Effector CD8-positive, alpha-beta T cell (primary cell): ENCODE measurements around the gene COL23A1.
"Not testable (repeated sequence)": the region's sequence is repeated elsewhere in the genome, so short reads cannot be mapped to it uniquely, and the experiment has no call there.

Experiments
- DNase-seq: peaks from one replicate; lab custom pipeline; 2025; lab: John Stamatoyannopoulos, UW

COL23A1 gene

GRCh38 chr5:178504340-178504960 lies 85.7 kb downstream of the COL23A1 start:
- DNase-seq: no peak

GRCh38 chr5:178502401-178503100 lies 87.6 kb downstream of the COL23A1 start:
- DNase-seq: no peak

GRCh38 chr5:178499352-178499751 lies 90.8 kb downstream of the COL23A1 start:
- no peak for DNase-seq

GRCh38 chr5:178496642-178497041 lies 93.6 kb downstream of the COL23A1 start:
- DNase-seq: no peak

GRCh38 chr5:178496214-178496613 lies 94.0 kb downstream of the COL23A1 start:
- DNase-seq: no peak

- DNase-seq: no peak
Observed at GRCh38 chr5:178495706-178496105, 94.5 kb downstream of the COL23A1 start.

- DNase-seq: no peak
Observed at GRCh38 chr5:178492278-178492677, 97.9 kb downstream of the COL23A1 start.

GRCh38 chr5:178490935-178491652 lies 99.1 kb downstream of the COL23A1 start:
- no peak for DNase-seq

- DNase-seq: no peak
Observed at GRCh38 chr5:178489271-178489976, 100.8 kb downstream of the COL23A1 start.

- no peak for DNase-seq
Observed at GRCh38 chr5:178488696-178489095, 101.5 kb downstream of the COL23A1 start.

GRCh38 chr5:178487911-178488600 lies 102.1 kb downstream of the COL23A1 start:
- DNase-seq: no peak

- not testable (repeated sequence) for DNase-seq
Observed at GRCh38 chr5:178486878-178487512, 103.2 kb downstream of the COL23A1 start.

GRCh38 chr5:178486239-178486641 lies 104.0 kb downstream of the COL23A1 start:
- DNase-seq: no peak

- peak; percentile 14 for DNase-seq
Observed at GRCh38 chr5:178483620-178484019, 106.6 kb downstream of the COL23A1 start.

- no peak for DNase-seq
Observed at GRCh38 chr5:178479261-178479660, 110.9 kb downstream of the COL23A1 start.

GRCh38 chr5:178478370-178478769 lies 111.8 kb downstream of the COL23A1 start:
- no peak for DNase-seq

- DNase-seq: no peak
Observed at GRCh38 chr5:178477802-178478201, 112.4 kb downstream of the COL23A1 start.

- DNase-seq: no peak
Observed at GRCh38 chr5:178476972-178477754, 113.0 kb downstream of the COL23A1 start.

GRCh38 chr5:178476531-178476930 lies 113.7 kb downstream of the COL23A1 start:
- no peak for DNase-seq

GRCh38 chr5:178475422-178475821 lies 114.8 kb downstream of the COL23A1 start:
- no peak for DNase-seq
